Endothelial cell of umbilical vein (primary cell): ENCODE data around the gene PDSS2. TPM values are rescaled to one million over a fixed set of nuclear protein-coding genes. Genes with fewer than 3 reads are reported as not detected.

Source experiments
- BruUV-seq: library from RNA; stranded (reverse); fragments of 400-500 nt; replicated peaks from 2 replicates; lab custom pipeline; 2021; lab: Mats Ljungman, UMichigan
- CTCF ChIA-PET: fragments of 300-600, 350-600 bp; sonication (Branson Sonifier 250); formaldehyde crosslinking; loops from one replicate; lab custom pipeline; 2021; ENCODE audit warnings: antibody characterized with exemption, inconsistent platforms; lab: Charles Lee
- POLR2A ChIA-PET: fragments of 300-600, 350-600 bp; sonication (Branson Sonifier 250); formaldehyde crosslinking; loops from one replicate; lab custom pipeline; 2021; ENCODE audit warnings: antibody characterized with exemption, inconsistent platforms; lab: Charles Lee
- DNase-seq: peaks from one replicate; pipeline ENCODE4 v3.0.0-alpha.2; 2011; ENCODE audit warnings: low read depth, low spot score
- FAIRE-seq: peaks from 2 replicates; lab custom pipeline; 2011; peaks lifted over from hg19 to GRCh38; lab: Jason Lieb, UNC
- H2AFZ ChIP-seq: 2 replicates; pipeline ENCODE4 v1.6.0; 2012; ENCODE audit warnings: low read depth, low read length, control low read depth, inconsistent platforms
- H3K27ac ChIP-seq: 2 replicates; pipeline ENCODE4 v1.5.1; 2011; ENCODE audit warnings: low read depth, mild to moderate bottlenecking, control low read depth, low read length, moderate library complexity; ENCODE audit not compliant: insufficient read depth
- H3K27me3 ChIP-seq, 2 experiments: 2 replicates each; pipeline versions ENCODE4 v1.6.0 to v1.6.1; 2011; ENCODE audit warnings: low read length in 2 of 2, mixed read lengths in 1 of 2; ENCODE audit not compliant: control insufficient read depth in 2 of 2, insufficient read depth in 2 of 2
- H3K36me3 ChIP-seq, 2 experiments: 2 replicates in 1 of 2; 3 replicates in 1 of 2; pipeline ENCODE4 v1.5.1; 2011; ENCODE audit warnings: low read length in 2 of 2, mild to moderate bottlenecking in 1 of 2, moderate library complexity in 1 of 2; ENCODE audit not compliant: control insufficient read depth in 2 of 2, insufficient read depth in 2 of 2; ENCODE audit errors: extremely low read depth in 1 of 2
- H3K4me1 ChIP-seq: 3 replicates; pipeline ENCODE4 v1.5.1; 2011; ENCODE audit warnings: mild to moderate bottlenecking, low read length; ENCODE audit not compliant: control insufficient read depth, insufficient read depth; ENCODE audit errors: extremely low read depth
- H3K4me2 ChIP-seq: 2 replicates; pipeline ENCODE4 v1.6.1; 2011; ENCODE audit warnings: low read length, control low read depth, mixed read lengths; ENCODE audit not compliant: insufficient read depth
- H3K4me3 ChIP-seq, 3 experiments: fragments of 200-600 bp in 1 of 3; sonication (generic), shearing (Covaris generic) in 1 of 3; replicated peaks in 1 of 3; 2 replicates each; pipeline ENCODE4 v1.5.1; 2011 to 2016; ENCODE audit warnings: control low read depth in 3 of 3, low read length in 3 of 3, mild to moderate bottlenecking in 2 of 3, inconsistent platforms in 1 of 3, low read depth in 1 of 3, moderate library complexity in 1 of 3; ENCODE audit not compliant: insufficient read depth in 1 of 3
- H3K79me2 ChIP-seq: 2 replicates; pipeline ENCODE4 v1.6.0; 2012; ENCODE audit warnings: low read length, inconsistent platforms; ENCODE audit not compliant: control insufficient read depth, insufficient read depth
- H3K9ac ChIP-seq: replicated peaks from 2 replicates; pipeline ENCODE3; 2011; ENCODE audit warnings: low read length, control low read depth; ENCODE audit not compliant: insufficient read depth; ENCODE audit errors: extremely low read depth
- H3K9me1 ChIP-seq: replicated peaks from 3 replicates; pipeline ENCODE4 v1.6.0; 2011; ENCODE audit warnings: mild to moderate bottlenecking, low read length; ENCODE audit not compliant: control insufficient read depth, insufficient read depth; ENCODE audit errors: extremely low read depth
- H3K9me3 ChIP-seq: replicated peaks from 2 replicates; pipeline ENCODE4 v1.5.1; 2012; ENCODE audit warnings: low read length, inconsistent platforms; ENCODE audit not compliant: control insufficient read depth, insufficient read depth
- H4K20me1 ChIP-seq: replicated peaks from 2 replicates; pipeline ENCODE3; 2011; ENCODE audit warnings: mild to moderate bottlenecking, low read length; ENCODE audit not compliant: control insufficient read depth, insufficient read depth; ENCODE audit errors: extremely low read depth
- FOS ChIP-seq: IDR thresholded peaks from 2 replicates; pipeline ENCODE4 v1.6.1; 2011; ENCODE audit warnings: mild to moderate bottlenecking, low read length, moderate library complexity, borderline replicate concordance; ENCODE audit not compliant: insufficient read depth
- JUN ChIP-seq: IDR thresholded peaks from 2 replicates; pipeline ENCODE4 v1.6.1; 2011; ENCODE audit warnings: borderline replicate concordance, low read depth; ENCODE audit not compliant: insufficient read length, insufficient read depth
- MYC ChIP-seq: IDR thresholded peaks from one replicate; pipeline ENCODE4 v1.6.1; 2011; ENCODE audit warnings: mild to moderate bottlenecking, low read depth, low read length
- POLR2A ChIP-seq: IDR thresholded peaks from 2 replicates; pipeline ENCODE4 v1.6.1; 2012; ENCODE audit warnings: low read depth, mild to moderate bottlenecking, control low read depth, low read length
- POLR2AphosphoS5 ChIP-seq: IDR thresholded peaks from 2 replicates; pipeline ENCODE4 v1.6.1; 2012; ENCODE audit warnings: low read depth, mild to moderate bottlenecking, control low read depth, low read length, moderate library complexity; ENCODE audit not compliant: insufficient read depth
- dilution Hi-C: fragments of 300-500 bp; cut with MboI; formaldehyde crosslinking; loops from one replicate; pipeline ENCODE4 v1.15.0; 2019; ENCODE audit warnings: low sequenced_read_pairs; ENCODE audit not compliant: extremely low pct_ligation_motif_present
- intact Hi-C: fragments of 100-400 bp; cut with micrococcal nuclease; formaldehyde crosslinking; loops from one replicate; pipeline ENCODE4 v1.10.0; 2022
- polyA plus RNA-seq, 4 experiments: library from polyadenylated mRNA; depleted of rRNA in 3 of 4; stranded (reverse) in 3 of 4; unstranded in 1 of 4; fragments of >200 nt; gene quantifications; 2 replicates each; pipeline versions ENCODE4 v1.2.1 to v1.2.3, GENCODE V29; 2011 to 2012; ENCODE audit warnings: missing spikeins in 1 of 4
- total RNA-seq: library from RNA; stranded (reverse); gene quantifications from 2 replicates; pipeline ENCODE4 v1.2.3, GENCODE V29; 2021
- TF ChIP-seq, protein P1 (sequence below), 2 donors: IDR thresholded peaks; 1 replicate in 1 of 2; 2 replicates in 1 of 2; pipeline ENCODE4 v1.5.1; 2011; ENCODE audit warnings: low read length in 2 of 2, mild to moderate bottlenecking in 2 of 2, moderate library complexity in 2 of 2, control low read depth in 1 of 2, inconsistent platforms in 1 of 2, low read depth in 1 of 2; ENCODE audit not compliant: insufficient read depth in 1 of 2; ENCODE audit errors: extremely low read depth in 1 of 2
- TF ChIP-seq, protein P2 (sequence below): IDR thresholded peaks from 2 replicates; pipeline ENCODE4 v1.6.1; 2011; ENCODE audit not compliant: insufficient read depth, insufficient read length

Gene PDSS2
- total and polyA plus RNA-seq, 2 donors (not counting 3 experiments of a cell fraction or from before 2014, with no cell fraction given) = 7.6 to 9.3 TPM

DNA sequence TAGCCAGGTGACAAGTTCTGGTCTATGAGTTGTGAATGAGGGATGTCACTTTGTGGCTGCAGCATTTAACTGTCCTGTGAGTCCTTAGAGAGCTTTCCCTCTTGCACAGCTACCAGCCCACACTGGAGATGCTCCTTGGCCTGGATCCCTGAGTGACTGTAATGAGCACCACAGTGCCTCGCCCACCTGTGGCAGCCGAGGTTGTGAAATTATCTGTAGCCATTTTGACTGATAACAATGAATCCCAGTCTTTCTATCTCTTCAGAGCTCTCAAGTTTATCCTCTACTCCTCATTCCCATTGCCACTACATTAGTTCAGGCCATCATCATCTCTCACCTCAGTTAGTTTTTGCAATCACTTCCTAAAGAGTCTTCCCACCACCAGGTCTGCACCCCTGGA, 302.7 kb downstream of the PDSS2 start:
- no peaks in the 10 kb centered on the region for H3K9me1 ChIP-seq
- H3K9me3 ChIP-seq = no peaks in the 10 kb centered on the region
- no peaks in the 10 kb centered on the region for H3K36me3 ChIP-seq
- H2AFZ ChIP-seq = no peak overlapping the region
- ChIA-PET CTCF (interaction anchor here (0.8 to 1.0 kb wide), 2 partner anchors 8 to 162 kb away, joined by 3 to 5 read pairs; no protein-coding TSS in a partner anchor), POLR2A (no interaction called here)
- no peak overlapping the region for H3K4me3 ChIP-seq
- H3K4me1 ChIP-seq = no peaks in the 10 kb centered on the region
- intact Hi-C loops (no loop called here), dilution Hi-C loops (no loop called here)
- no peak overlapping the region for H3K9ac ChIP-seq
- H3K27ac ChIP-seq = no peak overlapping the region
- BruUV-seq = no TSS peak
- no peaks in the 10 kb centered on the region for H3K79me2 ChIP-seq
- no peaks in the 10 kb centered on the region for H4K20me1 ChIP-seq
- FAIRE-seq (no peak), DNase-seq (no peak)
- no peak for TF ChIP-seq POLR2AphosphoS5
- TF ChIP-seq, protein P1, sequence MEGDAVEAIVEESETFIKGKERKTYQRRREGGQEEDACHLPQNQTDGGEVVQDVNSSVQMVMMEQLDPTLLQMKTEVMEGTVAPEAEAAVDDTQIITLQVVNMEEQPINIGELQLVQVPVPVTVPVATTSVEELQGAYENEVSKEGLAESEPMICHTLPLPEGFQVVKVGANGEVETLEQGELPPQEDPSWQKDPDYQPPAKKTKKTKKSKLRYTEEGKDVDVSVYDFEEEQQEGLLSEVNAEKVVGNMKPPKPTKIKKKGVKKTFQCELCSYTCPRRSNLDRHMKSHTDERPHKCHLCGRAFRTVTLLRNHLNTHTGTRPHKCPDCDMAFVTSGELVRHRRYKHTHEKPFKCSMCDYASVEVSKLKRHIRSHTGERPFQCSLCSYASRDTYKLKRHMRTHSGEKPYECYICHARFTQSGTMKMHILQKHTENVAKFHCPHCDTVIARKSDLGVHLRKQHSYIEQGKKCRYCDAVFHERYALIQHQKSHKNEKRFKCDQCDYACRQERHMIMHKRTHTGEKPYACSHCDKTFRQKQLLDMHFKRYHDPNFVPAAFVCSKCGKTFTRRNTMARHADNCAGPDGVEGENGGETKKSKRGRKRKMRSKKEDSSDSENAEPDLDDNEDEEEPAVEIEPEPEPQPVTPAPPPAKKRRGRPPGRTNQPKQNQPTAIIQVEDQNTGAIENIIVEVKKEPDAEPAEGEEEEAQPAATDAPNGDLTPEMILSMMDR (IDR thresholded peaks at IDR 0.05; ENCODE audit: extremely low read depth in 1 of 2, insufficient read depth in 1 of 2, low read depth in 1 of 2, low read length in 2 of 2) = no peak
- no peak for TF ChIP-seq JUN
- TF ChIP-seq POLR2A = no peak
- TF ChIP-seq FOS = no peak
- no peak for TF ChIP-seq MYC
- TF ChIP-seq, protein P2, sequence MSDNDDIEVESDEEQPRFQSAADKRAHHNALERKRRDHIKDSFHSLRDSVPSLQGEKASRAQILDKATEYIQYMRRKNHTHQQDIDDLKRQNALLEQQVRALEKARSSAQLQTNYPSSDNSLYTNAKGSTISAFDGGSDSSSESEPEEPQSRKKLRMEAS = no peak
- H3K27me3 ChIP-seq = no peaks in the 10 kb centered on the region
- no peak overlapping the region for H3K4me2 ChIP-seq
